ENCODE results near the gene KRTAP4-9. TPM values are rescaled to one million over a fixed set of nuclear protein-coding genes. Genes with fewer than 3 reads are reported as not detected.
"Not testable (repeated sequence)": the region's sequence is repeated elsewhere in the genome, so short reads cannot be mapped to it uniquely, and the experiment has no call there.

The KRTAP4-9 gene
- total and polyA plus RNA-seq, 8 donors: not detected

- intact Hi-C loops (cut with DNase I; ENCODE audit: low total_unique reads): no loop called here
- no peak overlapping the region for H3K4me3 ChIP-seq
- H3K27me3 ChIP-seq: no peaks in the 10 kb centered on the region
- DNase-seq: no peak
- no peak for TF ChIP-seq EP300 (IDR thresholded peaks at IDR 0.05)
- TF ChIP-seq POLR2A (IDR thresholded peaks at IDR 0.05): no peak
- no peak for TF ChIP-seq POLR2AphosphoS5 (IDR thresholded peaks at IDR 0.05)
- TF ChIP-seq, protein P1, sequence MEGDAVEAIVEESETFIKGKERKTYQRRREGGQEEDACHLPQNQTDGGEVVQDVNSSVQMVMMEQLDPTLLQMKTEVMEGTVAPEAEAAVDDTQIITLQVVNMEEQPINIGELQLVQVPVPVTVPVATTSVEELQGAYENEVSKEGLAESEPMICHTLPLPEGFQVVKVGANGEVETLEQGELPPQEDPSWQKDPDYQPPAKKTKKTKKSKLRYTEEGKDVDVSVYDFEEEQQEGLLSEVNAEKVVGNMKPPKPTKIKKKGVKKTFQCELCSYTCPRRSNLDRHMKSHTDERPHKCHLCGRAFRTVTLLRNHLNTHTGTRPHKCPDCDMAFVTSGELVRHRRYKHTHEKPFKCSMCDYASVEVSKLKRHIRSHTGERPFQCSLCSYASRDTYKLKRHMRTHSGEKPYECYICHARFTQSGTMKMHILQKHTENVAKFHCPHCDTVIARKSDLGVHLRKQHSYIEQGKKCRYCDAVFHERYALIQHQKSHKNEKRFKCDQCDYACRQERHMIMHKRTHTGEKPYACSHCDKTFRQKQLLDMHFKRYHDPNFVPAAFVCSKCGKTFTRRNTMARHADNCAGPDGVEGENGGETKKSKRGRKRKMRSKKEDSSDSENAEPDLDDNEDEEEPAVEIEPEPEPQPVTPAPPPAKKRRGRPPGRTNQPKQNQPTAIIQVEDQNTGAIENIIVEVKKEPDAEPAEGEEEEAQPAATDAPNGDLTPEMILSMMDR (IDR thresholded peaks at IDR 0.05): no peak
- no peaks in the 10 kb centered on the region for H3K36me3 ChIP-seq
- H3K9me3 ChIP-seq: no peaks in the 10 kb centered on the region
- no peaks in the 10 kb centered on the region for H3K4me1 ChIP-seq
- H3K27ac ChIP-seq: no peak overlapping the region
- 35 to 52% (median 43%) methylated on average over 4 of the region's 4 CpGs for WGBS, 5 donors
These were observed 22.6 kb upstream of the KRTAP4-9 start for GRCh38 chr17:41082626-41083025.

DNA sequence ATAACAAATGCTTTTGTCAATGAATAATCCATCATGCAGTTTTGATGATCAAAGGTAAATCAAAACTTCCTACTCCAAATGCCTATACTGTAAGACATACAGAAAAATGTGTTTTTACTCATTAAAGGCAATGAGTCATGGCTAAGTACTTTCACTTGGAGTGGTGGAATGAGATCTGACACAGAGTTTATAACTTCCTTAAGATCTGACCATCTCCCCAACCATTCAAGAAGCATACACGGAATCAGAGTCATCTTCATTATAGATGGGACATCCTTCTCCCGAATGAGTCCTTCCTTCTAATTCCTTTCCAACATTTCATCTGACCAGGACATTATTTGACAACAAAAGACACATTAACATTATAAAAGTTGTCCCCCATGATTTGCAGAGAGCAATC lies 21.8 kb upstream of the KRTAP4-9 start:
- H3K36me3 ChIP-seq; H3K4me1 ChIP-seq; H3K4me3 ChIP-seq; H3K27ac ChIP-seq; H3K9me3 ChIP-seq; H3K27me3 ChIP-seq; DNase-seq; intact Hi-C loops (cut with DNase I; ENCODE audit: low total_unique reads): not testable (repeated sequence)
- 71 to 94% (median 86%) methylated on average over 2 of the region's 2 CpGs for WGBS, 5 donors

- 72 to 84% (median 79%) methylated on average over 6 to 14 of the region's 14 CpGs for whole genome bisulfite sequencing, 5 donors
- intact Hi-C loops (cut with DNase I; ENCODE audit: low total_unique reads); DNase-seq; H3K4me1 ChIP-seq; H3K27me3 ChIP-seq; H3K4me3 ChIP-seq; H3K27ac ChIP-seq; H3K9me3 ChIP-seq; H3K36me3 ChIP-seq: not testable (repeated sequence)
These were observed 20.9 kb upstream of the KRTAP4-9 start, which contains the start of gene KRTAP4-7 for GRCh38 chr17:41084100-41084856. TSS of gene KRTAP4-7 (plus strand) at chr17:41084150. CDS start at chr17:41084207, 57 bp downstream.

GRCh38 chr17:41088760-41089352 lies 16.3 kb upstream of the KRTAP4-9 start:
- H3K4me1 ChIP-seq; H3K27me3 ChIP-seq; H3K36me3 ChIP-seq; DNase-seq; H3K9me3 ChIP-seq; H3K27ac ChIP-seq; H3K4me3 ChIP-seq; intact Hi-C loops (cut with DNase I; ENCODE audit: low total_unique reads): not testable (repeated sequence)
- WGBS, 5 donors: 55 to 67% (median 60%) methylated on average over 4 of the region's 4 CpGs

GRCh38 chr17:41096055-41096454 lies 9.1 kb upstream of the KRTAP4-9 start:
- no peak for TF ChIP-seq EP300 (IDR thresholded peaks at IDR 0.05)
- TF ChIP-seq, protein P1 (IDR thresholded peaks at IDR 0.05): no peak
- TF ChIP-seq POLR2A (IDR thresholded peaks at IDR 0.05): no peak
- no peak for TF ChIP-seq POLR2AphosphoS5 (IDR thresholded peaks at IDR 0.05)
- no peak for DNase-seq
- H3K4me1 ChIP-seq: no peaks in the 10 kb centered on the region
- no peaks in the 10 kb centered on the region for H3K36me3 ChIP-seq
- no peak overlapping the region for H3K27ac ChIP-seq
- WGBS, 5 donors: 70 to 84% (median 79%) methylated on average over 7 of the region's 7 CpGs
- H3K27me3 ChIP-seq: peaks cover 0 to 9% (median 0%) of the 10 kb centered on the region in 3 donors
- intact Hi-C loops (cut with DNase I; ENCODE audit: low total_unique reads): no loop called here
- no peak overlapping the region for H3K4me3 ChIP-seq
- no peaks in the 10 kb centered on the region for H3K9me3 ChIP-seq

DNA sequence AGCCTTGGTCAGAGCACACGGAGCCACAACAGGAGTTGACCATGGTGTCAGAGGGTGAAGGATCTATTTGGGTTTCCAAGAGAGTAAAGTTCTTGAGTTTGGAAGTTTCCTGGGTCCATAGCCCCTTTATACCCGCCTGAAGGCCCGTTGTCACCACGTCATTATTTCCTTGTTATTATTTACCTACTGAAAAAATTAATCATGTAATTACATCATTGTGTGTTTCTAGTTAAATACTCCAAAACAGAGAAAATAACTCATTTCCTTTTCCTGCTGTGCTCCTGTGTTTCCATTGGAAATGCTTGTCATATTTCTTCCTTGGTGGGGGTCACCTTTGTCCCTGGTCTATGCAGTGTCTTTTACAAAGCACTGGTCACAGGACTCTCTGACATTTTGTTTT lies 7.1 kb upstream of the KRTAP4-9 start, which contains the start of gene KRTAP4-8:
Gene KRTAP4-8, minus strand, starts transcription at position 101 of the 400 bp plus-strand sequence. Its CDS starts 58 bp downstream, at position 43.
- Histone ChIP-seq H3K4me1 (no peaks in the 10 kb centered on the region), H3K36me3 (no peaks in the 10 kb centered on the region), H3K27ac (no peak within 1 kb of the TSS), H3K27me3 (peaks cover 0 to 9% (median 0%) of the 10 kb centered on the region in 3 donors), H3K9me3 (no peaks in the 10 kb centered on the region), H3K4me3 (no peak within 1 kb of the TSS)
- intact Hi-C loops (cut with DNase I; ENCODE audit: low total_unique reads): no loop called here
- no peak for TF ChIP-seq EP300 (IDR thresholded peaks at IDR 0.05)
- TF ChIP-seq POLR2AphosphoS5 (IDR thresholded peaks at IDR 0.05): no peak
- TF ChIP-seq, protein P1 (IDR thresholded peaks at IDR 0.05): no peak
- TF ChIP-seq POLR2A (IDR thresholded peaks at IDR 0.05): no peak
- WGBS, 5 donors: 57 to 71% (median 60%) methylated on average over 4 of the region's 4 CpGs
- no peak for DNase-seq
